Hepatocyte (in vitro differentiated cells): ENCODE results near the gene TRPT1. TPM values are rescaled to one million over a fixed set of nuclear protein-coding genes. Genes with fewer than 3 reads are reported as not detected.

Experiments used
- DNase-seq: peaks from one replicate; pipeline ENCODE4 v3.0.0-alpha.2; 2016; ENCODE audit warnings: low spot score
- H2AFZ ChIP-seq: fragments of 200-600 bp; sonication (generic); 2 replicates; pipeline ENCODE4 v1.6.0; 2016; ENCODE audit warnings: antibody characterized with exemption, mild to moderate bottlenecking
- H3K27ac ChIP-seq: fragments of 200-600 bp; sonication (generic); 2 replicates; pipeline ENCODE4 v1.5.1; 2016; ENCODE audit warnings: mild to moderate bottlenecking
- H3K27me3 ChIP-seq: fragments of 200-600 bp; sonication (generic); 2 replicates; pipeline ENCODE4 v1.6.1; 2016
- H3K36me3 ChIP-seq: fragments of 200-600 bp; sonication (generic); replicated peaks from 2 replicates; pipeline ENCODE4 v1.5.1; 2016; ENCODE audit warnings: low read depth; ENCODE audit not compliant: insufficient read depth
- H3K4me1 ChIP-seq: fragments of 200-600 bp; sonication (generic); 2 replicates; pipeline ENCODE4 v1.5.1; 2016; ENCODE audit warnings: mild to moderate bottlenecking, moderate library complexity; ENCODE audit not compliant: insufficient read depth
- H3K4me2 ChIP-seq: fragments of 200-600 bp; sonication (generic); 2 replicates; pipeline ENCODE4 v1.6.0; 2016
- H3K4me3 ChIP-seq: fragments of 200-600 bp; sonication (generic); 2 replicates; pipeline ENCODE4 v1.5.1; 2016; ENCODE audit warnings: mild to moderate bottlenecking
- H3K79me2 ChIP-seq: fragments of 200-600 bp; sonication (generic); 2 replicates; pipeline ENCODE4 v1.6.0; 2017; ENCODE audit warnings: mild to moderate bottlenecking
- H3K9me2 ChIP-seq: fragments of 200-600 bp; sonication (generic); replicated peaks from 2 replicates; pipeline ENCODE4 v1.6.0; 2017; ENCODE audit warnings: mild to moderate bottlenecking; ENCODE audit not compliant: insufficient read depth
- H3K9me3 ChIP-seq: fragments of 200-600 bp; sonication (generic); 2 replicates; pipeline ENCODE4 v1.5.1; 2016; ENCODE audit warnings: low read depth, mild to moderate bottlenecking
- H4K20me1 ChIP-seq: fragments of 200-600 bp; sonication (generic); 2 replicates; pipeline ENCODE4 v1.6.0; 2016; ENCODE audit warnings: mild to moderate bottlenecking; ENCODE audit not compliant: insufficient read depth, poor library complexity, severe bottlenecking
- EZH2 ChIP-seq: fragments of 200-600 bp; sonication (generic); IDR thresholded peaks from 2 replicates; pipeline ENCODE4 v1.6.1; 2016; ENCODE audit warnings: antibody characterized with exemption, mild to moderate bottlenecking, borderline replicate concordance
- EZH2phosphoT487 ChIP-seq: fragments of 200-600 bp; sonication (generic); IDR thresholded peaks from one replicate; pipeline ENCODE4 v1.6.1; 2018; ENCODE audit warnings: antibody characterized with exemption, mild to moderate bottlenecking, low read depth, moderate library complexity; ENCODE audit not compliant: unreplicated experiment, severe bottlenecking
- WGBS: methylation state at CpG from one replicate; pipeline ENCODE4 v1.1.6; 2016; ENCODE audit warnings: low lambda C conversion rate; ENCODE audit errors: missing lambda C conversion rate; 5-methylcytosine and 5-hydroxymethylcytosine counted together
- polyA plus RNA-seq: library from polyadenylated mRNA; unstranded; fragments of >200 nt; fragmentation: Nextera tagmentation; extraction: Ambion mirVana; gene quantifications from 2 replicates; pipeline ENCODE4 v1.2.1, GENCODE V29; 2016
- total RNA-seq: library from RNA; depleted of rRNA; stranded (reverse); fragments of >200 nt; gene quantifications from 2 replicates; pipeline ENCODE4 v1.2.3, GENCODE V29; 2014
- TF ChIP-seq, protein P1 (sequence below): fragments of 200-600 bp; sonication (generic); IDR thresholded peaks from 2 replicates; pipeline ENCODE4 v1.5.1; 2016; ENCODE audit warnings: antibody characterized with exemption, mild to moderate bottlenecking; ENCODE audit not compliant: poor library complexity

The TRPT1 gene
- total and polyA plus RNA-seq, 2 experiments from 2014 or later, result 52.8 to 55.5 TPM

DNA sequence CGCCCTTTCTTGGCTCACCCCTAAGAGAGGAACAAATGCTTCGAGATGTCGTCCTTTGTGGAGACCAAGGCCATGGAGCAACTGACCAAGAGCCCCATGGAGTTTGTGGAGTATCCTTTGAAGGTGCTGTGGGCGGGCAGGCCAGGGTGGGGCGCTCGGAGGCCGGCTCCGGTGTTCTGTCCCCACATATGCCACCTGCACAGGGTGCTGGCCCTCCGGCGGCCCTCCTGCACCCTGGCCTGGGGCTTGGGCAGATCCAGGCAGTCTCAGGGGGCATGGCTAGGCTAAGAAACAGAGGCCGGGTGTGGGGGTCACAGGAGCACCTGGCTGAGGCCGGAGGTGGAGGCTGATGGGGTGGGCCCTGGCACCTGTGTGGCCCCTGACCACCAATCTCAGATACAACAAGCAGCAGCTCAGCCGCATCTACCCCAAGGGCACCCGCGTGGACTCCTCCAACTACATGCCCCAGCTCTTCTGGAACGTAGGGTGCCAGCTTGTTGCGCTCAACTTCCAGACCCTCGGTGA lies 35.6 kb upstream of the TRPT1 start:
- no peaks in the 10 kb centered on the region for H3K9me2 ChIP-seq
- no peaks in the 10 kb centered on the region for H3K79me2 ChIP-seq
- no peak for DNase-seq
- H3K4me2 ChIP-seq, result no peak overlapping the region
- no peaks in the 10 kb centered on the region for H3K27me3 ChIP-seq
- H2AFZ ChIP-seq, result no peak overlapping the region
- H3K4me1 ChIP-seq, result no peaks in the 10 kb centered on the region
- no peaks in the 10 kb centered on the region for H3K9me3 ChIP-seq
- TF ChIP-seq, protein P1, sequence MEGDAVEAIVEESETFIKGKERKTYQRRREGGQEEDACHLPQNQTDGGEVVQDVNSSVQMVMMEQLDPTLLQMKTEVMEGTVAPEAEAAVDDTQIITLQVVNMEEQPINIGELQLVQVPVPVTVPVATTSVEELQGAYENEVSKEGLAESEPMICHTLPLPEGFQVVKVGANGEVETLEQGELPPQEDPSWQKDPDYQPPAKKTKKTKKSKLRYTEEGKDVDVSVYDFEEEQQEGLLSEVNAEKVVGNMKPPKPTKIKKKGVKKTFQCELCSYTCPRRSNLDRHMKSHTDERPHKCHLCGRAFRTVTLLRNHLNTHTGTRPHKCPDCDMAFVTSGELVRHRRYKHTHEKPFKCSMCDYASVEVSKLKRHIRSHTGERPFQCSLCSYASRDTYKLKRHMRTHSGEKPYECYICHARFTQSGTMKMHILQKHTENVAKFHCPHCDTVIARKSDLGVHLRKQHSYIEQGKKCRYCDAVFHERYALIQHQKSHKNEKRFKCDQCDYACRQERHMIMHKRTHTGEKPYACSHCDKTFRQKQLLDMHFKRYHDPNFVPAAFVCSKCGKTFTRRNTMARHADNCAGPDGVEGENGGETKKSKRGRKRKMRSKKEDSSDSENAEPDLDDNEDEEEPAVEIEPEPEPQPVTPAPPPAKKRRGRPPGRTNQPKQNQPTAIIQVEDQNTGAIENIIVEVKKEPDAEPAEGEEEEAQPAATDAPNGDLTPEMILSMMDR, result no peak
- TF ChIP-seq EZH2 (no peak), EZH2phosphoT487 (no peak)
- H3K27ac ChIP-seq, result no peak overlapping the region
- no peaks in the 10 kb centered on the region for H4K20me1 ChIP-seq
- no peaks in the 10 kb centered on the region for H3K36me3 ChIP-seq
- WGBS, result 96% methylated on average over 17 of the region's 18 CpGs
- H3K4me3 ChIP-seq, result no peak overlapping the region

DNA sequence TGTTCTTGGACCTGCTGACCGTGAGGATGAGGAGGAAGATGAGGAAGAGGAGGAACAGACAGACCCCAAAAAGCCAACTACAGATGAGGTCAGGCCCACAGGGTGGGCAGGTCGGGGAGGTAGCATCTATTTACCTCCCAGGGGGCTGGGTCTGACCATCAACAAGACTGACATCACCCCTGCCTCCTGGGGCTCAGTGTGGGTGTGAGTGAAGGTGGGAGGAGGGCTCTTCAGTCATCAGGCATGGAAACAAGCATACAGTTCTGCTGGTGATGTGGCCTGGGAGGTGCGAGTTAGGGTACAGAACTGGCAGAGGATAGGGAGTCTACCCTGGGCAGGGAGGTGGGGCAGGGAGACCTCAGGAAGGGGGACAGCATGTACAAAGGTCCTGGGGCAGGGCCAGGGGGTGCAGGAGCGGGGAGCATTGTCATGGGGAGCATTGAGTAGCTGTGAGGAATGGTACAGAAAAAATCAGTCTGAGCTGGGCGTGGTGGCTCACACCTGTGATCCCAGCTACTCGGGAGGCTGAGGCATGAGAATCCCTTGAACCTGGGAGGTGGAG lies 34.2 kb upstream of the TRPT1 start:
- no peaks in the 10 kb centered on the region for H3K79me2 ChIP-seq
- TF ChIP-seq, protein P1, result no peak
- no peak for TF ChIP-seq EZH2phosphoT487
- no peak for TF ChIP-seq EZH2
- no peak for DNase-seq
- H4K20me1 ChIP-seq, result no peaks in the 10 kb centered on the region
- H3K4me1 ChIP-seq, result no peaks in the 10 kb centered on the region
- no peak overlapping the region for H3K4me2 ChIP-seq
- H3K4me3 ChIP-seq, result no peak overlapping the region
- H3K36me3 ChIP-seq, result no peaks in the 10 kb centered on the region
- no peak overlapping the region for H3K27ac ChIP-seq
- 98% methylated on average over 6 of the region's 6 CpGs for WGBS
- no peaks in the 10 kb centered on the region for H3K9me3 ChIP-seq
- no peaks in the 10 kb centered on the region for H3K9me2 ChIP-seq
- no peaks in the 10 kb centered on the region for H3K27me3 ChIP-seq
- no peak overlapping the region for H2AFZ ChIP-seq

DNA sequence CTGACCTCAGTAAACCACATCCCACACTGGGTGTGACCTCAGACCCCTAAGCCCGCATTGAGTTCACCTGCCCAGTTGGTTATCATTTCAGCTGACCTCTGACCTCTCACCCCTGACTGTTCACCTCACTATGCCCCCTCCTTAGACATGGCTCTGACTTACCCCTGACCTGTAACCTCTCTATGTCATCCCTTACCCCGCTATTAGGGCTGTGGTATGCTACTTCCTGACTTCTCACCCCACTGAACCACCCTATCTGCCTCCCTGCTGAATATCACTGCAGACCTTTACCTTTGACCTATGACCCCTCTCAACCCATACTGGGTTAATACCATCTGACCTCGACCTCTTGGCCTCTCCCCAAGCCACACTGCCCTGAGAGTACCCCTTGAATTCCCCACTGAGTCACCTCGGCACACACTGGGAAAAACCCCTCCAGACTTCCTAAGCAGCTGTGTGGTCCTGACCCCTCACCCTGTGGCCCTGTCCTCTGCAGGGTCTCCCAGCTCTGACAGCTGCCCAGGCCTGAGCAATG lies 33.6 kb upstream of the TRPT1 start:
- no peak overlapping the region for H3K4me3 ChIP-seq
- H4K20me1 ChIP-seq, result no peaks in the 10 kb centered on the region
- H3K4me1 ChIP-seq, result no peaks in the 10 kb centered on the region
- no peak overlapping the region for H2AFZ ChIP-seq
- DNase-seq, result no peak
- no peaks in the 10 kb centered on the region for H3K79me2 ChIP-seq
- TF ChIP-seq, protein P1, result no peak
- no peak for TF ChIP-seq EZH2
- no peak for TF ChIP-seq EZH2phosphoT487
- no peaks in the 10 kb centered on the region for H3K27me3 ChIP-seq
- no peak overlapping the region for H3K27ac ChIP-seq
- H3K9me2 ChIP-seq, result no peaks in the 10 kb centered on the region
- no peaks in the 10 kb centered on the region for H3K36me3 ChIP-seq
- no peaks in the 10 kb centered on the region for H3K9me3 ChIP-seq
- no peak overlapping the region for H3K4me2 ChIP-seq
- 95% methylated on average over 4 of the region's 4 CpGs for WGBS
